Effector memory CD4-positive, alpha-beta T cell (primary cell): ENCODE results near the gene KIDINS220.

Experiments used
- DNase-seq, 3 donors: peaks; one replicate each; pipeline ENCODE4 v3.0.0-alpha.2; 2020
- H3K27ac ChIP-seq: 2 replicates; pipeline ENCODE4 v1.7.0; 2013; ENCODE audit warnings: mild to moderate bottlenecking, low read length, moderate library complexity; ENCODE audit not compliant: insufficient read depth, poor library complexity, severe bottlenecking
- H3K27me3 ChIP-seq: replicated peaks from 2 replicates; pipeline ENCODE4 v1.7.0; 2013; ENCODE audit warnings: mild to moderate bottlenecking, low read length; ENCODE audit not compliant: insufficient read depth, control insufficient read depth, poor library complexity, severe bottlenecking
- H3K36me3 ChIP-seq: 2 replicates; pipeline ENCODE4 v1.7.0; 2013; ENCODE audit warnings: mild to moderate bottlenecking, low read length, moderate library complexity; ENCODE audit not compliant: control insufficient read depth, insufficient read depth
- H3K4me1 ChIP-seq: 2 replicates; pipeline ENCODE4 v1.7.0; 2013; ENCODE audit warnings: low read length, mild to moderate bottlenecking; ENCODE audit not compliant: control insufficient read depth, insufficient read depth, poor library complexity, severe bottlenecking
- H3K4me3 ChIP-seq: 2 replicates; pipeline ENCODE4 v1.7.0; 2013; ENCODE audit warnings: low read length, low read depth, mild to moderate bottlenecking; ENCODE audit not compliant: insufficient read depth, poor library complexity, severe bottlenecking
- H3K9me3 ChIP-seq: 2 replicates; pipeline ENCODE4 v1.7.0; 2013; ENCODE audit warnings: mild to moderate bottlenecking, low read length, moderate library complexity; ENCODE audit not compliant: control insufficient read depth

The KIDINS220 gene

GRCh38 chr2:8714283-8714682 is 123.1 kb downstream of the KIDINS220 start:
- H3K4me1 ChIP-seq, result no peaks in the 10 kb centered on the region
- H3K4me3 ChIP-seq, result no peak overlapping the region
- no peaks in the 10 kb centered on the region for H3K36me3 ChIP-seq
- no peak for DNase-seq
- no peaks in the 10 kb centered on the region for H3K9me3 ChIP-seq
- H3K27me3 ChIP-seq, result no peaks in the 10 kb centered on the region
- H3K27ac ChIP-seq, result no peak overlapping the region

- H3K27me3 ChIP-seq, result no peaks in the 10 kb centered on the region
- H3K4me3 ChIP-seq, result no peak overlapping the region
- no peaks in the 10 kb centered on the region for H3K9me3 ChIP-seq
- no peak overlapping the region for H3K27ac ChIP-seq
- no peaks in the 10 kb centered on the region for H3K36me3 ChIP-seq
- H3K4me1 ChIP-seq, result no peaks in the 10 kb centered on the region
- DNase-seq, result no peak
Measured at GRCh38 chr2:8710951-8711350, 126.5 kb downstream of the KIDINS220 start.

- no peaks in the 10 kb centered on the region for H3K27me3 ChIP-seq
- H3K36me3 ChIP-seq, result no peaks in the 10 kb centered on the region
- no peaks in the 10 kb centered on the region for H3K9me3 ChIP-seq
- DNase-seq, result no peak
- H3K27ac ChIP-seq, result no peak overlapping the region
- no peak overlapping the region for H3K4me3 ChIP-seq
- no peaks in the 10 kb centered on the region for H3K4me1 ChIP-seq
Measured at GRCh38 chr2:8709611-8710010, 127.8 kb downstream of the KIDINS220 start.

GRCh38 chr2:8704906-8705305 is 132.5 kb downstream of the KIDINS220 start:
- Histone ChIP-seq H3K36me3 (no peaks in the 10 kb centered on the region), H3K27me3 (no peaks in the 10 kb centered on the region), H3K4me1 (no peaks in the 10 kb centered on the region), H3K4me3 (no peak overlapping the region), H3K9me3 (no peaks in the 10 kb centered on the region), H3K27ac (no peak overlapping the region)
- DNase-seq, result no peak

DNA sequence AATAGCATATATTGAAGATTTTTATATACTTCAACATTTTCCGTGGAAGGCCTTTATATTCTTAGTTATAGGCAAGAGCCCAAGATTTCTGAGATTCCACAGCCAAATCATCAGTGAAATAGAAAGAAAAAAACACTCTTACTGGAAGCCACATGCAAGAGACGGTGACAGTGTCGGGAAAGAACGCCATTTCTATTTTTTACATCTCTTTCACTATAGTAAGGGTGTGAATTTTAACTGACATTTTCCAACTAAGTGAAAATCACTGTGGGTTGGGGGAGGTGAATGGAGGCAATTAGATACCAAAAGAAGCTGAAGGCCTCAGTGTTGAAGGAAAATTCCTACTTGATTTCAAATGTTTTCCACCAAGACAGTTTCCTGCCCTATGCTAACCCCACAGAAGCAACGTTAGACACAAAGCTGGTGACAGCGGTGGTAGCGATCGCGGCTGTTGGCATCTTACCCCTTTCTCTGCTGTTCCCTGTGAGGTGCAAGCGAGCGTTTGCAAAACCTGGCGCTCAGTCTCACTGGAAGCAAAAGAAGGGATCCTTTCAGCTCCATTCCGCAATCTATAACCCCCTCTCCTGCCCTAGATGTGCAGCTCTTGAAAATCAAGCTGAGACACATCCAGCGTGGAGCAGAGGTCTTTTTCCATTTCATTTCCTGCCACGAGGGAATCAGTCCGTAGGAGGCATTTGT is 135.6 kb downstream of the KIDINS220 start:
- H3K4me1 ChIP-seq, result no peaks in the 10 kb centered on the region
- H3K27ac ChIP-seq, result no peak overlapping the region
- H3K9me3 ChIP-seq, result no peaks in the 10 kb centered on the region
- DNase-seq, result no peak
- H3K4me3 ChIP-seq, result no peak overlapping the region
- no peaks in the 10 kb centered on the region for H3K27me3 ChIP-seq
- H3K36me3 ChIP-seq, result no peaks in the 10 kb centered on the region

DNA sequence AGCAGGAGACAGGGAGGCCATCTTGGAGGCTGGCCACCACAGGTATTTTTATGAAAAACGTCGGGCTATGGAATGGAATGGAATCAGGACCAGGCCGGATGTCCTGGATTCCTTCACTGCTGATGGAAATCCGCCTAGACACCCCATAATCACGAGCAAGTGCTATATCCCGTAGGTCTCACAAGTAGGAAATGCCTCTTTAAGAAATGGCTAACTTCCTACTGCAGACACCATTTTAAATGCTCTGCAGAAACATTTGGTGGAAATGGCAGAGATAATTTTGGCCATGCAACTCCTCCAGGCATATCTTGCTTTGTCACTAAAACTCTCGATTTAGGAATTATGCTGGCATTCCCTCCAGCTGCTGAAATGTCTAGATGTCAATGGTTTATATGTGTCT is 137.6 kb downstream of the KIDINS220 start:
- no peak overlapping the region for H3K27ac ChIP-seq
- DNase-seq, result no peak
- no peaks in the 10 kb centered on the region for H3K4me1 ChIP-seq
- no peaks in the 10 kb centered on the region for H3K27me3 ChIP-seq
- H3K36me3 ChIP-seq, result no peaks in the 10 kb centered on the region
- H3K9me3 ChIP-seq, result no peaks in the 10 kb centered on the region
- H3K4me3 ChIP-seq, result no peak overlapping the region

- Histone ChIP-seq H3K4me3 (no peak overlapping the region), H3K4me1 (no peaks in the 10 kb centered on the region), H3K36me3 (no peaks in the 10 kb centered on the region), H3K9me3 (no peaks in the 10 kb centered on the region), H3K27me3 (no peaks in the 10 kb centered on the region), H3K27ac (no peak overlapping the region)
- no peak for DNase-seq
Measured at GRCh38 chr2:8697190-8697589, 140.2 kb downstream of the KIDINS220 start.

DNA sequence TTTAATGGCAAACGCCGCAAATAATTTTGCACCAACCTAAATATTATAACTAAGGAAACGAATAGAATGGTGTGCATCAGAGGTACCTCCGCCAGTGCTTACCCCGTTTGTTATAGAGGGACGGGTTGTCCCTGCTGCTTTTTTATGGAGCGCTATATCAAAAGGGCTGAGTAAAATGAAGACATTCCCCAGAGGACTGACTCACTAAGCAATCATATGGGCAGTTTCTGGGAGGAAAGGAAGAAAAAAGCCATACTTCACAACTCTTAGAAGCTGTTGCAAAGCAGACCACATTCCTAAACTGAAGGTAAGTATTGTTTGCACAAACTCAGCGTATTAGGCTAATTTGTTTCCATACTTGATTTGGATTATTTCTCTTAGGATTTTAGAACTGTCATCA is 142.7 kb downstream of the KIDINS220 start:
- no peaks in the 10 kb centered on the region for H3K9me3 ChIP-seq
- DNase-seq, result no peak
- no peak overlapping the region for H3K4me3 ChIP-seq
- H3K36me3 ChIP-seq, result no peaks in the 10 kb centered on the region
- H3K4me1 ChIP-seq, result no peaks in the 10 kb centered on the region
- no peak overlapping the region for H3K27ac ChIP-seq
- no peaks in the 10 kb centered on the region for H3K27me3 ChIP-seq

- no peak for DNase-seq
- Histone ChIP-seq H3K27ac (no peak overlapping the region), H3K36me3 (no peaks in the 10 kb centered on the region), H3K4me1 (no peaks in the 10 kb centered on the region), H3K27me3 (no peaks in the 10 kb centered on the region), H3K4me3 (no peak overlapping the region), H3K9me3 (no peaks in the 10 kb centered on the region)
Measured at GRCh38 chr2:8693157-8693821, 144.1 kb downstream of the KIDINS220 start.

GRCh38 chr2:8692783-8693156 is 144.6 kb downstream of the KIDINS220 start:
- Histone ChIP-seq H3K4me1 (no peaks in the 10 kb centered on the region), H3K4me3 (no peak overlapping the region), H3K36me3 (no peaks in the 10 kb centered on the region), H3K27me3 (no peaks in the 10 kb centered on the region), H3K27ac (no peak overlapping the region), H3K9me3 (no peaks in the 10 kb centered on the region)
- DNase-seq, result no peak
